Measurements from ENCODE around the gene JSRP1.
A peak's percentile ranks its signal among the peaks of the same experiment; 100 is the strongest.

JSRP1 gene

GRCh38 chr19:2255112-2255845 is 938 bp downstream of the JSRP1 start:
- peaks cover 28% of the 10 kb centered on the region for H3K4me1 Mint-ChIP-seq
- no peak overlapping the region for H3K4me3 Mint-ChIP-seq
- no peaks in the 10 kb centered on the region for H3K9me3 Mint-ChIP-seq
- DNase-seq (ENCODE audit: low spot score in 2 of 2) (no peak), ATAC-seq (no peak)
- peak overlapping the region; percentile 43 for H3K27ac Mint-ChIP-seq
- H3K36me3 Mint-ChIP-seq: peaks cover 4% of the 10 kb centered on the region

GRCh38 chr19:2254064-2254872 is 1.9 kb downstream of the JSRP1 start:
- H3K27ac Mint-ChIP-seq: no peak overlapping the region
- no peaks in the 10 kb centered on the region for H3K9me3 Mint-ChIP-seq
- no peak for DNase-seq (ENCODE audit: low spot score in 2 of 2)

GRCh38 chr19:2253106-2254063 is 2.8 kb downstream of the JSRP1 start:
- Mint-ChIP-seq H3K4me1 (peaks cover 17% of the 10 kb centered on the region), H3K9me3 (no peaks in the 10 kb centered on the region), H3K36me3 (peaks cover 15% of the 10 kb centered on the region), H3K27ac (no peak overlapping the region), H3K4me3 (peak overlapping the region; percentile 63)
- DNase-seq (ENCODE audit: low spot score in 2 of 2) (no peak), ATAC-seq (peak; percentile 22)

More at GRCh38 chr19:2254064-2254872, 1.9 kb downstream of the JSRP1 start:
- Mint-ChIP-seq H3K4me3 (no peak overlapping the region), H3K4me1 (peaks cover 18% of the 10 kb centered on the region), H3K36me3 (peaks cover 7% of the 10 kb centered on the region)
- ATAC-seq: no peak

- Mint-ChIP-seq H3K9me3 (no peaks in the 10 kb centered on the region), H3K36me3 (peaks cover 19% of the 10 kb centered on the region), H3K27ac (peak overlapping the region; percentile 60), H3K4me1 (peaks cover 17% of the 10 kb centered on the region), H3K4me3 (peak overlapping the region; percentile 63)
- DNase-seq (ENCODE audit: low spot score in 2 of 2): no peak
- no peak for ATAC-seq
Measured at GRCh38 chr19:2252797-2253105, 3.5 kb downstream of the JSRP1 start.

GRCh38 chr19:2252055-2252796 is 4.0 kb downstream of the JSRP1 start:
- peaks cover 17% of the 10 kb centered on the region for H3K4me1 Mint-ChIP-seq
- H3K9me3 Mint-ChIP-seq: no peaks in the 10 kb centered on the region
- DNase-seq (ENCODE audit: low spot score in 2 of 2) (no peak), ATAC-seq (no peak)
- H3K4me3 Mint-ChIP-seq: peak overlapping the region; percentile 63
- H3K27ac Mint-ChIP-seq: peak overlapping the region; percentile 60
- H3K36me3 Mint-ChIP-seq: peaks cover 19% of the 10 kb centered on the region

- H3K9me3 Mint-ChIP-seq: no peaks in the 10 kb centered on the region
- ATAC-seq (peak; percentile 45), DNase-seq (ENCODE audit: low spot score in 2 of 2) (no peak)
- H3K4me3 Mint-ChIP-seq: peak overlapping the region; percentile 63
- no peak overlapping the region for H3K27ac Mint-ChIP-seq
- peaks cover 26% of the 10 kb centered on the region for H3K36me3 Mint-ChIP-seq
- H3K4me1 Mint-ChIP-seq: peaks cover 17% of the 10 kb centered on the region
Measured at GRCh38 chr19:2251106-2252054, 4.8 kb downstream of the JSRP1 start.

- H3K36me3 Mint-ChIP-seq: peaks cover 32% of the 10 kb centered on the region
- no peak for ATAC-seq
- no peak overlapping the region for H3K4me3 Mint-ChIP-seq
- DNase-seq (ENCODE audit: low spot score in 2 of 2): no peak
- H3K4me1 Mint-ChIP-seq: peaks cover 17% of the 10 kb centered on the region
- no peak overlapping the region for H3K27ac Mint-ChIP-seq
- no peaks in the 10 kb centered on the region for H3K9me3 Mint-ChIP-seq
Measured at GRCh38 chr19:2250766-2251105, 5.5 kb downstream of the JSRP1 start.

GRCh38 chr19:2249880-2250765 is 6.1 kb downstream of the JSRP1 start:
- H3K9me3 Mint-ChIP-seq: no peaks in the 10 kb centered on the region
- DNase-seq (ENCODE audit: low spot score in 2 of 2): peak in 1 of 2 donors; percentile 72
- peaks cover 17% of the 10 kb centered on the region for H3K4me1 Mint-ChIP-seq
- no peak overlapping the region for H3K27ac Mint-ChIP-seq
- H3K4me3 Mint-ChIP-seq: no peak overlapping the region
- peak; percentile 22 for ATAC-seq
- peaks cover 38% of the 10 kb centered on the region for H3K36me3 Mint-ChIP-seq

- Mint-ChIP-seq H3K4me3 (no peak within 1 kb of the TSS), H3K36me3 (peaks cover 47% of the 10 kb centered on the region), H3K9me3 (no peaks in the 10 kb centered on the region), H3K27ac (no peak within 1 kb of the TSS), H3K4me1 (peaks cover 16% of the 10 kb centered on the region)
- DNase-seq (ENCODE audit: low spot score in 2 of 2): peak in 1 of 2 donors; percentile 59
- ATAC-seq: no peak
Measured at GRCh38 chr19:2249010-2249866, 7.0 kb downstream of the JSRP1 start, which contains the start of gene AMH. TSS of gene AMH (plus strand) at chr19:2249323. CDS start at chr19:2249333, 10 bp downstream.

GRCh38 chr19:2248136-2249009 is 7.8 kb downstream of the JSRP1 start:
- DNase-seq (ENCODE audit: low spot score in 2 of 2) (no peak), ATAC-seq (no peak)
- Mint-ChIP-seq H3K9me3 (no peaks in the 10 kb centered on the region), H3K4me3 (no peak overlapping the region), H3K36me3 (peaks cover 56% of the 10 kb centered on the region), H3K27ac (no peak overlapping the region), H3K4me1 (peaks cover 16% of the 10 kb centered on the region)

- DNase-seq (ENCODE audit: low spot score in 2 of 2): no peak
- Mint-ChIP-seq H3K4me1 (peaks cover 20% of the 10 kb centered on the region), H3K4me3 (no peak overlapping the region), H3K27ac (no peak overlapping the region), H3K36me3 (peaks cover 64% of the 10 kb centered on the region), H3K9me3 (no peaks in the 10 kb centered on the region)
- ATAC-seq: no peak
Measured at GRCh38 chr19:2247433-2248101, 8.7 kb downstream of the JSRP1 start.
